ENCODE data around the gene PHLPP2.

Gene PHLPP2

GRCh38 chr16:71630808-71631207, 93.7 kb downstream of the PHLPP2 start:
- in situ Hi-C loops (cut with HindIII; ENCODE audit: low pct_ligation_motif_present, low sequenced_read_pairs) = no loop called here
- no peak for DNase-seq
- TF ChIP-seq CTCF (IDR thresholded peaks at IDR 0.05; ENCODE audit: low read depth, low read length, missing control alignments) = no peak
- H3K27ac ChIP-seq = no peak overlapping the region
- H3K36me3 ChIP-seq (replicated peaks) = no peaks in the 10 kb centered on the region
- peaks cover 12% of the 10 kb centered on the region for H3K27me3 ChIP-seq (replicated peaks)
- H3K4me3 ChIP-seq (ENCODE audit: low read depth, low read length) = no peak overlapping the region

DNA sequence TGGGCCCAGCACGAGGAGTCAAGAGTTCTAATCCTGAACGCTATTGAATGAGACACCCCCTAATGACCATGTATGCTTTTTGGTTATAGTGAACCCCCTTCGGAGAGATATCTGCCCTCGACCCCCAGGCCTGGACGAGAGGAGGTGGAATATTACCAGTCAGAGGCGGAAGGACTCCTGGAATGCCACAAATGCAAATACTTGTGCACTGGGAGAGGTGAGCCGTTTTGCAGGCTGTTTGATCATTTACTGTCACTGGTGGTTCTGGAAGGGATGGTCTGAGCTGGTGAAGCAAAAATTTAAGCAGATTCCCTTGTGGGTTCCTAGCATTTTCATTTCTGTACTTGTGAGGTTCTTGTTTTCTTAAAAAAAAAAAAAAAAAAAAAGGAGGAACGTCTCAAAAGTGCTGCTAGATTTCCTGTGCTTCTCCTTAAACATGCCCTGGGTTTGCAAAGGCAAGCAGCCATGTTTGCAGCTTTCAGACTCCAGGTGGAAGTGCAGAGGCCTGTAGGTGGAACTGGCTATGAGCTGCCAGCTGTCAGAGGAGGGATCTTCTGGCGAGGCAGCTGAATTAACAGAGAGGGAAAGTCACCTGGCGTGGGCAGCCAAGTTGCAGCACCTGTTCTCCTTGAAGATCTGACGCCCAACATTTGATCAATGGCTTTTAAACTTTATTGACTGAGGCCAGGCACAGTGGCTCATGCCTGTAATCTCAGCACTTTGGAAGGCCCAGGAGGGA, 95.1 kb downstream of the PHLPP2 start:
- no peak for DNase-seq
- H3K4me3 ChIP-seq (ENCODE audit: low read depth, low read length) = no peak overlapping the region
- in situ Hi-C loops (cut with HindIII; ENCODE audit: low pct_ligation_motif_present, low sequenced_read_pairs) = no loop called here
- H3K36me3 ChIP-seq (replicated peaks) = no peaks in the 10 kb centered on the region
- no peak overlapping the region for H3K27ac ChIP-seq
- peaks cover 15% of the 10 kb centered on the region for H3K27me3 ChIP-seq (replicated peaks)
- no peak for TF ChIP-seq CTCF (IDR thresholded peaks at IDR 0.05; ENCODE audit: low read depth, low read length, missing control alignments)

DNA sequence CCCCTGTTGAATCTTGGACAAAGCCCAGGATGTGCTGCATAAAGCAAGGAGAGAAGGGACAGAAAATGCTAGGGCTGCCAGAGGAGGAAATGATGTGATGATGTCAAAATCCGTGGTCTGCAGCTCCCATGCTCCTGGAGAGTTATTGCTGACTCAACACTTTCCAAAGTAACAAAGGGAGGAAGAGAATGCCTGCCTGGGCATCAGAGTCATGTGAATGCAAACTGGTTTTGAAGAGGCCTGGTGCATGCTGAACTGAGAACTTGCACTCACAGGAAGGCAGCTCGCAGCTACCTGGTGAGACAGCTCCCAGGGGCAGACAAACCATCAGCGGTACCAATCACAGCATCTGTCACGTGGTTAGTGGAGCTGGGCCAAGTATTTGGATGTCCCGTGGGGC, 95.7 kb downstream of the PHLPP2 start:
- no peak for TF ChIP-seq CTCF (IDR thresholded peaks at IDR 0.05; ENCODE audit: low read depth, low read length, missing control alignments)
- H3K4me3 ChIP-seq (ENCODE audit: low read depth, low read length) = no peak overlapping the region
- no peaks in the 10 kb centered on the region for H3K36me3 ChIP-seq (replicated peaks)
- H3K27ac ChIP-seq = no peak overlapping the region
- H3K27me3 ChIP-seq (replicated peaks) = peaks cover 17% of the 10 kb centered on the region
- peak; percentile 34 for DNase-seq
- in situ Hi-C loops (cut with HindIII; ENCODE audit: low pct_ligation_motif_present, low sequenced_read_pairs) = no loop called here

- in situ Hi-C loops (cut with HindIII; ENCODE audit: low pct_ligation_motif_present, low sequenced_read_pairs) = no loop called here
- no peak for TF ChIP-seq CTCF (IDR thresholded peaks at IDR 0.05; ENCODE audit: low read depth, low read length, missing control alignments)
- Histone ChIP-seq H3K4me3 (ENCODE audit: low read depth, low read length) (no peak overlapping the region), H3K27ac (no peak overlapping the region), H3K36me3 (replicated peaks) (no peaks in the 10 kb centered on the region), H3K27me3 (replicated peaks) (peaks cover 17% of the 10 kb centered on the region)
- DNase-seq = no peak
These were observed 96.7 kb downstream of the PHLPP2 start for GRCh38 chr16:71627731-71628181.

- in situ Hi-C loops (cut with HindIII; ENCODE audit: low pct_ligation_motif_present, low sequenced_read_pairs) = no loop called here
- DNase-seq = no peak
- peaks cover 17% of the 10 kb centered on the region for H3K27me3 ChIP-seq (replicated peaks)
- no peaks in the 10 kb centered on the region for H3K36me3 ChIP-seq (replicated peaks)
- no peak overlapping the region for H3K4me3 ChIP-seq (ENCODE audit: low read depth, low read length)
- no peak overlapping the region for H3K27ac ChIP-seq
- TF ChIP-seq CTCF (IDR thresholded peaks at IDR 0.05; ENCODE audit: low read depth, low read length, missing control alignments) = no peak
These were observed 97.7 kb downstream of the PHLPP2 start for GRCh38 chr16:71626858-71627213.

Measured in brain microvascular endothelial cell (primary cell).